Subcutaneous adipose tissue (tissue), 4 donors: ENCODE data around the gene RETREG3. TPM values are rescaled to one million over a fixed set of nuclear protein-coding genes. Genes with fewer than 3 reads are reported as not detected.

ENCODE experiments used
- total RNA-seq, 4 donors: library from RNA; depleted of rRNA; stranded (reverse); fragments of >200 nt; gene quantifications; one replicate each; pipeline ENCODE4 v1.1.0, GENCODE V29; 2016
- TF ChIP-seq, protein P1 (sequence below): fragments of 450-650 bp; IDR thresholded peaks from one replicate; pipeline ENCODE4 v1.5.1; 2016; ENCODE audit warnings: low read depth, mild to moderate bottlenecking, control low read depth, antibody characterized with exemption, moderate library complexity

RETREG3 gene
- total RNA-seq, 4 donors from 2014 or later: 36.4 to 62.0 (median 57.4) TPM

DNA sequence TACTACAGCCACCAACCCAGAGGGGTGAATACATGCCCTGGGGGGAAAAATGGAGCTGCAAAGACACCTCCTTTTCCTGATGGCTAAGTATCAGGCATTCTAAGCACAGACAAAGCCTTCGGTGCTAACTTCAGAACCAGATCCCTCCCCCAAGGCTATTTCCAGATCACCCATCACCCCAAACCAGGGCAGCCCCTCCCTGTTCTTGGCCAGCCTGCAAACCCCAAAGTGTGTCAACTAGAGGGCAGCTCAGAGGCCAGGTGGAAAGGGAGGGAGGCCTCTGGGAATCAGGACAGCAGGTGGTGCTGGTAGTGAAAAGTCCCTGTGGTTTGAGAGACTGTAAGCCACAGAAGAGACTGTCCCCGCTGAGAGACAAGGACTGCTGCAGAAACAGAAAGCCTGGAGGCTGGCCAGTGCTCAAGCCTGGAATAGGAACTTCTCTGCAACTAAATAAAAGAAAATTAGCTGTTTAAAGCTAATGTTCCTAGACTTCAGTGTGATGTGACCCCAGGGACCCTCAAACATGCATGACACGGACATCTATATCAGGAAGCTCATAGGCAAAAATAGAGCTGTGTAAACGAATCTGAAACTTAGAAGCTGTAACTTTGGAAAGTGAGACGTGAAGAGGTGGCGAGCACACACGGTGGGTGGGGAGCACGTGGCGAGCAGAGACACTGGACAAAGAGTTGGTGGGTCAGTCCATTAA, 9.4 kb upstream of the RETREG3 start:
- TF ChIP-seq, protein P1, sequence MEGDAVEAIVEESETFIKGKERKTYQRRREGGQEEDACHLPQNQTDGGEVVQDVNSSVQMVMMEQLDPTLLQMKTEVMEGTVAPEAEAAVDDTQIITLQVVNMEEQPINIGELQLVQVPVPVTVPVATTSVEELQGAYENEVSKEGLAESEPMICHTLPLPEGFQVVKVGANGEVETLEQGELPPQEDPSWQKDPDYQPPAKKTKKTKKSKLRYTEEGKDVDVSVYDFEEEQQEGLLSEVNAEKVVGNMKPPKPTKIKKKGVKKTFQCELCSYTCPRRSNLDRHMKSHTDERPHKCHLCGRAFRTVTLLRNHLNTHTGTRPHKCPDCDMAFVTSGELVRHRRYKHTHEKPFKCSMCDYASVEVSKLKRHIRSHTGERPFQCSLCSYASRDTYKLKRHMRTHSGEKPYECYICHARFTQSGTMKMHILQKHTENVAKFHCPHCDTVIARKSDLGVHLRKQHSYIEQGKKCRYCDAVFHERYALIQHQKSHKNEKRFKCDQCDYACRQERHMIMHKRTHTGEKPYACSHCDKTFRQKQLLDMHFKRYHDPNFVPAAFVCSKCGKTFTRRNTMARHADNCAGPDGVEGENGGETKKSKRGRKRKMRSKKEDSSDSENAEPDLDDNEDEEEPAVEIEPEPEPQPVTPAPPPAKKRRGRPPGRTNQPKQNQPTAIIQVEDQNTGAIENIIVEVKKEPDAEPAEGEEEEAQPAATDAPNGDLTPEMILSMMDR: no peak

DNA sequence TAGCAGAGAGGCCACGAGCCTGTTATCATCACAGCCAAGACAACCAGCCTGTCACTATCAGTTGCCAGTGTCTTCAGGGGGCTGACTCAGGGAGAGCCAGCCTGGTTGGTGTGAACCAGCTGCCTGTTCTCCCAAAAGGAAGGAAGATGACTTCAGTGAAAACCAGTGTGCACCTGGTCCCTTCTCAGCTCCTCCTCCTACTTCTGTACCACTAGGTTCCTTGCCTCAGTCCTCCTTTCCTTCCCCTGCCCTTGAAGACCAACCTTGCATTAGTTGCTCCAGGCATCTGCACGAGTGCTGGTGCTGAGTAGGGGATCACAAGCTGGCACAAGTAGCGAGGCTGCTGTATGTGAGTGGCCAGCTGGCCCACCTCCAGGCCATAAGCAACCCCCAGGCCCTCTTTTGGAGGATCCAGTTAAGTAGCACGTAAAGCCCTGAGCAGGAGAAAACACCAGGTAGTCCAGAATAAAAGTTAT, 8.8 kb upstream of the RETREG3 start:
- TF ChIP-seq, protein P1: no peak

DNA sequence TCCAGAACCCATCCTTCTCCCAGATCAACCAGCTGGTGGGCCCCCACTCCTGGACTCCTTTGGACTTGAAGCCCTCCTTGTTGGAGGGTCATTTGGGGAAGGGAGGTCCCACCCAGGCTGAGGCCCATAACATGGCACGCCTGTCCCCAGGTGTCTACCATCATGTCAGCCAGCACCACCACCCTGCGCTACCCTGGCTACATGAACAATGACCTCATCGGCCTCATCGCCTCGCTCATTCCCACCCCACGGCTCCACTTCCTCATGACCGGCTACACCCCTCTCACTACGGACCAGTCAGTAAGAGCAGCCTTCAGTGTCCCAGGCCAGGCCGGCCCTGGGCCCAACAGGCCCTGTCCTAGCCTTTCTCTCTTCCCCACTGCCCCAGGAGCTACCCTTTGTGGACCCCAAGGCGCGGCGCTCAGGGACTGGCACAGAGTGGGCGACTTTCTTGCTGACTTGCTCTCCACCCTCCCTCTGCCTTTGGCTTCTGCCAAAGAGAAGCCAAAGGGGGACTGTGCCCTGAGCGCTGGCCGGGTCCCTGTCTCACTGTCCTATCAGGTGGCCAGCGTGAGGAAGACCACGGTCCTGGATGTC, 4.6 kb upstream of the RETREG3 start:
- TF ChIP-seq, protein P1: no peak

DNA sequence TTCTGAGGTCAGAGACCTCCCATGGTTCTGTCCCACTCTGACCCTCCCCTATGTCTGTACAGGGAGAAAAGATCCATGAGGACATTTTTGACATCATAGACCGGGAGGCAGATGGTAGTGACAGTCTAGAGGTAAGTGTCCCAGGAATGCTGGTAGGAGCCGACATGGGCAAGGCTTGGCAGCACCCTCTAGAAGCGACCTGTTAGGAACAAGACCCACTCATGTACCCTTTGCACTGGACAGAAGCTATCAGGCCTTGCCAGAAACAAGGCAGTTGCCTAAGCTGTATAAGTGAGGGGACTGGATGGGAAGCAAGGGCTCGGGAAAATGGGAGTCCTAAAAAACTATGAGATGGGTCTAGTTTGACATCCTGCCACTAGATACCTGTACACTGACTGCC, 2.8 kb upstream of the RETREG3 start:
- TF ChIP-seq, protein P1: no peak

DNA sequence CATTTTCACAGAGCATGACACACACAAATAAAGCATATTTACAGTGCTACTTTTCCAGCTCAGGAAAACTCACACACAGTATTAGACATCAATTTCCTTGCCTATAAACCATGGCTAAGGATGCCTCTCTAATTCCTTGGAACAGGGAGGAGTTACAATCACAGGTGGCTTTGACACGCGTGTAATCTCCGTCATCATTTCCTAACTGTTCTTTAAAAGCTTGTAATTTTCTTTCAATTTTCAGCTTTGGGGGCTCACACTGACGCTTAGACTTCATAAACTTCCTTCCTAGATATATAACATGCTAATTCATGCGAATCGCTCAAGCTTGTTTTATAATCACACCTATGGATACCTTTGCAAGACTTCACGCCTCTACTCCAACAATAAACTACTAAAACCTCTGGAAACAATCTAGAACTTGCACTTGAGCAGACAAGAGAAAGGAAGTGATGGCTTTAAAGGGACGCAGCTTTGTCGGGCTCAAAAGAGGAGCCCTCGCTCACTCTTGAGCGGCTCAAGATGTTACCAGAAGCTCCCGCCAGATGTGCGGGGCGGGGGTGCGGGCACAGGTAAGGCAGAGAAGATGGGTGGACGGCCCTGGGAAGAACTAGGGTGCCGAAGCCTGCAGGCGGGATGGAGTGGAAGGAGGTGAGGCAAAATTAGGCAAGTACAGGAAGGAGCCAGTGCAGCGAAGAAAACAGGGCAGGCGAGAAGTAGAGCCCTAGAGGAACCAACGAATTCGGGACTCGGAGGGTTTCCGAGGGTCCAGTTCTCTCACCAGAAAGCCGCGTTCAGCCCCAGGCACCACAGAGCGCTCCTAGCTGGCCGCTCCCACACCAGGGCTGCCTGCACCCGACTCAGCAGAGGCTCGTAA, 631 bp downstream of the RETREG3 start:
- TF ChIP-seq, protein P1: no peak

DNA sequence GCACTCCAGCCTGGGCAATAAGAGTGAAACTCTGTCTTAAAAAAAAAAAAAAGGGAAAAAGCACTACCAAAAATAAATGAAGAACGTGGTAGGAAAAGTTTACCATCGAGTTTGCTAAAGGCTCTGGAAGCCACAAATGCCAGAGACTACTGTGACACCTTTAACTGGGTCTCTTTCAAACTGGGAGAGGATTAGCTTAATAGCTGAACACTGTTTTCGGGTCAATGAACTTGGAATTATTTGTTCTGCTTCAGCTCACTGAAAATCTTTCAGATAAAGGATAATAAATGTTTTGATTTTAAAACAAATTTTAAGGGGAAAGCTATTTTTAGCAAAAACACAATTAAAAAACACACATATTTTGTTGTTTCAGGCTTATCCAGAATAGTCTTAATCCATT, 1.4 kb downstream of the RETREG3 start:
- TF ChIP-seq, protein P1: no peak

DNA sequence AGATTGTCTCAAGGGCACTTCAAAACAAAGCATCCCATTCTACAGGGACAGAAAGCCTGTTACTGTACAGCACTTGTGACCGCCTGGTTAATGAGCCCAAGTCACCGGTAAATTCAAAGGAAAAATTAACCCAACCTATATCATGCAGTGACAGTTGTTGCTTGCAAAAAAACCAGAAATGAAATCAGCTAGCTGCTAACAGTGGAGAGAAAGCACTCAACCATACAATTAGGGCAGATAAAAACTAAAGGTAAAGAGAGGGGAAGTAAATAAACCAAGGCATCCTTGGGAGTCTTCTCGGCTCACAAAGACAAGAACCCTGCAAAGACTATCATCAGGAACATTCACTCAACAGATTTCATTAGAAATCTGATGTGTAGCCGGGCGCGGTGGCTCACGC, 5.9 kb downstream of the RETREG3 start:
- TF ChIP-seq, protein P1: no peak
